OCI-LY7 (cell line): Measurements from ENCODE around the gene IL6ST. TPM values are rescaled to one million over a fixed set of nuclear protein-coding genes. Genes with fewer than 3 reads are reported as not detected.
"Not testable (repeated sequence)": the region's sequence is repeated elsewhere in the genome, so short reads cannot be mapped to it uniquely, and the experiment has no call there.

Experiments used
- BruUV-seq: library from RNA; stranded (reverse); fragments of 400-500 nt; replicated peaks from 2 replicates; lab custom pipeline; 2021; lab: Mats Ljungman, UMichigan
- CTCF ChIA-PET: fragments of 300-600 bp; sonication (Branson Sonifier 250); formaldehyde crosslinking; loops from one replicate; lab custom pipeline; 2022; ENCODE audit warnings: antibody characterized with exemption; ENCODE audit not compliant: unreplicated experiment; lab: Charles Lee
- POLR2A ChIA-PET: fragments of 300-600 bp; sonication (Branson Sonifier 250); formaldehyde crosslinking; loops from one replicate; lab custom pipeline; 2022; ENCODE audit warnings: antibody characterized with exemption; lab: Charles Lee
- DNase-seq: peaks from one replicate; pipeline ENCODE4 v3.0.0-alpha.2; 2015; ENCODE audit warnings: low spot score
- H2AFZ ChIP-seq: fragments of 200-600 bp; sonication (generic), shearing (Covaris generic); 2 replicates; pipeline ENCODE4 v1.6.1; 2014; ENCODE audit warnings: mild to moderate bottlenecking, antibody characterized with exemption, low read length, moderate library complexity
- H3K27ac ChIP-seq: fragments of 200-600 bp; sonication (generic); 2 replicates; pipeline ENCODE4 v1.5.1; 2014; ENCODE audit warnings: mixed run types, low read depth, mild to moderate bottlenecking, moderate library complexity, low read length, inconsistent platforms; ENCODE audit not compliant: poor library complexity, severe bottlenecking
- H3K36me3 ChIP-seq: fragments of 200-600 bp; sonication (generic); 2 replicates; pipeline ENCODE4 v1.6.1; 2014; ENCODE audit warnings: mild to moderate bottlenecking, antibody characterized with exemption, low read length, moderate library complexity, mixed read lengths; ENCODE audit not compliant: insufficient read depth
- H3K4me1 ChIP-seq: fragments of 200-600 bp; sonication (generic); 2 replicates; pipeline ENCODE4 v1.5.1; 2014; ENCODE audit warnings: mild to moderate bottlenecking, low read length; ENCODE audit not compliant: insufficient read depth, poor library complexity, severe bottlenecking
- H3K4me2 ChIP-seq: fragments of 200-600 bp; sonication (generic); 2 replicates; pipeline ENCODE4 v1.6.1; 2014; ENCODE audit warnings: mild to moderate bottlenecking, low read length
- H3K4me3 ChIP-seq: fragments of 200-600 bp; sonication (generic); 2 replicates; pipeline ENCODE4 v1.5.1; 2014; ENCODE audit warnings: mild to moderate bottlenecking, low read depth, low read length; ENCODE audit not compliant: poor library complexity, severe bottlenecking
- H3K79me2 ChIP-seq: fragments of 200-600 bp; sonication (generic); 2 replicates; pipeline ENCODE4 v1.6.1; 2016; ENCODE audit warnings: low read depth, mild to moderate bottlenecking, low read length, moderate library complexity, mixed read lengths; ENCODE audit not compliant: insufficient read depth
- H3K9me2 ChIP-seq: fragments of 200-600 bp; sonication (generic); 2 replicates; pipeline ENCODE4 v1.6.1; 2016; ENCODE audit warnings: mild to moderate bottlenecking, low read length, mixed read lengths; ENCODE audit not compliant: insufficient read depth
- H3K9me3 ChIP-seq: fragments of 200-600 bp; sonication (generic); 2 replicates; pipeline ENCODE4 v1.6.1; 2014; ENCODE audit warnings: mild to moderate bottlenecking, mixed run types, low read length, mixed read lengths
- H4K20me1 ChIP-seq: fragments of 200-600 bp; sonication (generic); 2 replicates; pipeline ENCODE4 v1.6.1; 2014; ENCODE audit warnings: mild to moderate bottlenecking, antibody characterized with exemption, low read length, moderate library complexity, mixed read lengths; ENCODE audit not compliant: insufficient read depth
- EZH2phosphoT487 ChIP-seq: fragments of 200-600 bp; sonication (generic); IDR thresholded peaks from 2 replicates; pipeline ENCODE4 v1.6.1; 2018; ENCODE audit warnings: low read depth, borderline replicate concordance, mild to moderate bottlenecking, mixed run types, antibody characterized with exemption, low read length, moderate library complexity, mixed read lengths
- intact Hi-C: fragments of 100-400 bp; cut with micrococcal nuclease; formaldehyde crosslinking; loops from one replicate; pipeline ENCODE4 v1.10.0; 2022; ENCODE audit not compliant: unreplicated experiment
- total RNA-seq, 2 experiments: library from RNA; depleted of rRNA in 1 of 2; stranded (reverse); fragments of >200 nt in 1 of 2; shearing (Covaris generic) in 1 of 2; gene quantifications; 2 replicates each; pipeline ENCODE4 v1.2.3, GENCODE V29; 2014 to 2022
- TF ChIP-seq, protein P1 (sequence below): fragments of 200-600 bp; sonication (generic); conservative IDR thresholded peaks from 2 replicates; pipeline ENCODE4 v1.5.1; 2014; ENCODE audit warnings: mild to moderate bottlenecking, antibody characterized with exemption, low read length, moderate library complexity, mixed read lengths

IL6ST gene
- total RNA-seq, 2 experiments from 2014 or later: 5.6 to 13.3 TPM

DNA sequence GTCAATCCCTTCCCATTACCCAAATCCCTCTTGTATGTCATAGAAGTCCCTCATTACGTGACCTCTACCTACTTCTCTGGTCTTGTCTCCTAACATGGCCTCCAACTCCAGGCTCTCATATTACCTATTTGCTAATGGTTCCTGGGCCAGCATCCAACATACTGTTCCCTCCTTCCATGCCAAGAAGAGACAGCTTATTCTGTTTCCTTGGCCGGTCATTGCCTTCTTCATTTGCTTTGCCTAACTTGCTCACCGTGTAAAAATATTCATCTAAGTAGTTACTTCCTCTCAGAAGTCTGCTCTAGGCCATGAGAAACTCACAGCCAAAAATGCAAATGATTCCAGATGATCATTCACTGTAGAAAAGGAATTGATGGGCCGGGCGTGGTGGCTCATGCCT lies 8.9 kb upstream of the IL6ST start:
- TF ChIP-seq EZH2phosphoT487: no peak
- TF ChIP-seq, protein P1, sequence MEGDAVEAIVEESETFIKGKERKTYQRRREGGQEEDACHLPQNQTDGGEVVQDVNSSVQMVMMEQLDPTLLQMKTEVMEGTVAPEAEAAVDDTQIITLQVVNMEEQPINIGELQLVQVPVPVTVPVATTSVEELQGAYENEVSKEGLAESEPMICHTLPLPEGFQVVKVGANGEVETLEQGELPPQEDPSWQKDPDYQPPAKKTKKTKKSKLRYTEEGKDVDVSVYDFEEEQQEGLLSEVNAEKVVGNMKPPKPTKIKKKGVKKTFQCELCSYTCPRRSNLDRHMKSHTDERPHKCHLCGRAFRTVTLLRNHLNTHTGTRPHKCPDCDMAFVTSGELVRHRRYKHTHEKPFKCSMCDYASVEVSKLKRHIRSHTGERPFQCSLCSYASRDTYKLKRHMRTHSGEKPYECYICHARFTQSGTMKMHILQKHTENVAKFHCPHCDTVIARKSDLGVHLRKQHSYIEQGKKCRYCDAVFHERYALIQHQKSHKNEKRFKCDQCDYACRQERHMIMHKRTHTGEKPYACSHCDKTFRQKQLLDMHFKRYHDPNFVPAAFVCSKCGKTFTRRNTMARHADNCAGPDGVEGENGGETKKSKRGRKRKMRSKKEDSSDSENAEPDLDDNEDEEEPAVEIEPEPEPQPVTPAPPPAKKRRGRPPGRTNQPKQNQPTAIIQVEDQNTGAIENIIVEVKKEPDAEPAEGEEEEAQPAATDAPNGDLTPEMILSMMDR: no peak
- Histone ChIP-seq H4K20me1 (no peaks in the 10 kb centered on the region), H3K79me2 (no peaks in the 10 kb centered on the region), H3K36me3 (no peaks in the 10 kb centered on the region), H3K4me3 (no peak overlapping the region), H3K9me3 (no peaks in the 10 kb centered on the region), H3K27ac (no peak overlapping the region), H2AFZ (no peak overlapping the region), H3K4me1 (no peaks in the 10 kb centered on the region), H3K4me2 (no peak overlapping the region), H3K9me2 (no peaks in the 10 kb centered on the region)
- intact Hi-C loops: no loop called here
- ChIA-PET CTCF (no interaction called here), POLR2A (no interaction called here)
- no peak for DNase-seq
- no TSS peak for BruUV-seq

GRCh38 chr5:56003179-56003578 lies 8.4 kb upstream of the IL6ST start:
- Histone ChIP-seq H3K9me2 (no peaks in the 10 kb centered on the region), H3K36me3 (no peaks in the 10 kb centered on the region), H4K20me1 (no peaks in the 10 kb centered on the region), H3K4me3 (no peak overlapping the region), H3K9me3 (no peaks in the 10 kb centered on the region), H3K4me2 (no peak overlapping the region), H3K79me2 (no peaks in the 10 kb centered on the region), H2AFZ (no peak overlapping the region), H3K27ac (no peak overlapping the region), H3K4me1 (no peaks in the 10 kb centered on the region)
- DNase-seq: no peak
- ChIA-PET POLR2A (interaction anchor here (1.2 to 2.2 kb wide), 2 partner anchors 10 to 19 kb away, joined by 3 to 5 read pairs; no protein-coding TSS in a partner anchor), CTCF (no interaction called here)
- intact Hi-C loops: no loop called here
- TF ChIP-seq EZH2phosphoT487: no peak
- TF ChIP-seq, protein P1: no peak
- BruUV-seq: no TSS peak

- ChIA-PET POLR2A (interaction anchor here (0.7 to 2.2 kb wide), 5 partner anchors 10 to 30 kb away, joined by 3 to 5 read pairs (median 4); no protein-coding TSS in a partner anchor), CTCF (no interaction called here)
- H3K27ac ChIP-seq: no peak overlapping the region
- H3K9me2 ChIP-seq: no peaks in the 10 kb centered on the region
- H3K36me3 ChIP-seq: no peaks in the 10 kb centered on the region
- no peak for TF ChIP-seq EZH2phosphoT487
- H3K9me3 ChIP-seq: no peaks in the 10 kb centered on the region
- no peak for DNase-seq
- H3K4me2 ChIP-seq: no peak overlapping the region
- BruUV-seq: no TSS peak
- no peaks in the 10 kb centered on the region for H4K20me1 ChIP-seq
- no peak overlapping the region for H3K4me3 ChIP-seq
- no peaks in the 10 kb centered on the region for H3K4me1 ChIP-seq
- intact Hi-C loops: no loop called here
- no peaks in the 10 kb centered on the region for H3K79me2 ChIP-seq
- H2AFZ ChIP-seq: no peak overlapping the region
These were observed 7.5 kb upstream of the IL6ST start for GRCh38 chr5:56002303-56002702.

GRCh38 chr5:56000221-56000620 lies 5.5 kb upstream of the IL6ST start:
- H2AFZ ChIP-seq, CTCF ChIA-PET, H3K27ac ChIP-seq, H3K9me2 ChIP-seq, H3K4me3 ChIP-seq, H3K4me1 ChIP-seq, H3K9me3 ChIP-seq, H3K79me2 ChIP-seq, BruUV-seq, H3K36me3 ChIP-seq, H3K4me2 ChIP-seq, POLR2A ChIA-PET, H4K20me1 ChIP-seq, intact Hi-C loops, DNase-seq: not testable (repeated sequence)
